PC-3 (cell line): Measurements from ENCODE around the gene OGDH.
"Not testable (repeated sequence)": the region's sequence is repeated elsewhere in the genome, so short reads cannot be mapped to it uniquely, and the experiment has no call there.

Source experiments
- EZH2 ChIP-seq: fragments of 300-600 bp; sonication (generic); IDR thresholded peaks from one replicate; pipeline ENCODE4 v1.6.1; 2017; ENCODE audit warnings: antibody characterized with exemption, mild to moderate bottlenecking, low read length; ENCODE audit not compliant: unreplicated experiment
- TF ChIP-seq, protein P1 (sequence below): fragments of 300-600 bp; sonication (generic); conservative IDR thresholded peaks from 2 replicates; pipeline ENCODE4 v1.5.1; 2017; ENCODE audit warnings: antibody characterized with exemption, low read depth, mild to moderate bottlenecking, low read length

DNA sequence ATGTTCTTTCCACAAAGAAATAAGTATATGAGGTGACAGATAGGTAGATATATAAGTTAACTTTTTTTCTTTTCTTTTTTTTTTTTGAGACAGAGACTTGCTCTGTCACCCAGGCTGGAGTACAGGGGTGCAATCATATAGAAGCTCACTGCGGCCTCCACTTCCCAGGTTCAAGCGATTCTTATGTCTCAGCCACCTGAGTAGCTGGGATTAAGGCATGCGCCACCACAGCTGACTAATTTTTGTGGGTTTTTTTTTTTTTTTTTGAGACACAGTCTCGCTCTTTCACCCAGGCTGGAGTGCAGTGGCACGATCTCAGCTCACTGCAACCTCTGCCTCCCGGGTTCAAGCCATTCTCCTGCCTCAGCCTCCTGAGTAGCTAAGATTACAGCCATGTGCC, 126.5 kb downstream of the OGDH start:
- TF ChIP-seq, protein P1, sequence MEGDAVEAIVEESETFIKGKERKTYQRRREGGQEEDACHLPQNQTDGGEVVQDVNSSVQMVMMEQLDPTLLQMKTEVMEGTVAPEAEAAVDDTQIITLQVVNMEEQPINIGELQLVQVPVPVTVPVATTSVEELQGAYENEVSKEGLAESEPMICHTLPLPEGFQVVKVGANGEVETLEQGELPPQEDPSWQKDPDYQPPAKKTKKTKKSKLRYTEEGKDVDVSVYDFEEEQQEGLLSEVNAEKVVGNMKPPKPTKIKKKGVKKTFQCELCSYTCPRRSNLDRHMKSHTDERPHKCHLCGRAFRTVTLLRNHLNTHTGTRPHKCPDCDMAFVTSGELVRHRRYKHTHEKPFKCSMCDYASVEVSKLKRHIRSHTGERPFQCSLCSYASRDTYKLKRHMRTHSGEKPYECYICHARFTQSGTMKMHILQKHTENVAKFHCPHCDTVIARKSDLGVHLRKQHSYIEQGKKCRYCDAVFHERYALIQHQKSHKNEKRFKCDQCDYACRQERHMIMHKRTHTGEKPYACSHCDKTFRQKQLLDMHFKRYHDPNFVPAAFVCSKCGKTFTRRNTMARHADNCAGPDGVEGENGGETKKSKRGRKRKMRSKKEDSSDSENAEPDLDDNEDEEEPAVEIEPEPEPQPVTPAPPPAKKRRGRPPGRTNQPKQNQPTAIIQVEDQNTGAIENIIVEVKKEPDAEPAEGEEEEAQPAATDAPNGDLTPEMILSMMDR = not testable (repeated sequence)
- not testable (repeated sequence) for TF ChIP-seq EZH2
